Esophagus muscularis mucosa (tissue), 4 donors: ENCODE data around the gene KDM6B. TPM values are rescaled to one million over a fixed set of nuclear protein-coding genes. Genes with fewer than 3 reads are reported as not detected.

ENCODE experiments used
- DNase-seq: peaks from one replicate; pipeline ENCODE4 v3.0.0-alpha.2; 2017; ENCODE audit errors: extremely low spot score
- H3K27ac ChIP-seq, 4 donors: fragments of 200-600 bp; sonication (generic); replicated peaks in 1 of 4; 1 replicate in 3 of 4; 2 replicates in 1 of 4; pipeline ENCODE4 v1.5.1; 2016 to 2019; ENCODE audit warnings: mild to moderate bottlenecking in 1 of 4
- H3K27me3 ChIP-seq, 4 donors: fragments of 200-600 bp; sonication (generic); one replicate each; pipeline versions ENCODE4 v1.5.1 to v1.6.0; 2016 to 2019
- H3K36me3 ChIP-seq, 4 donors: fragments of 200-600 bp; sonication (generic); one replicate each; pipeline ENCODE4 v1.5.1; 2016 to 2019
- H3K4me1 ChIP-seq, 4 donors: fragments of 200-600 bp; sonication (generic); one replicate each; pipeline ENCODE4 v1.5.1; 2016 to 2019
- H3K4me3 ChIP-seq, 4 donors: fragments of 200-600 bp; sonication (generic); 1 replicate in 2 of 4; 2 replicates in 2 of 4; pipeline ENCODE4 v1.5.1; 2016 to 2019; ENCODE audit warnings: mild to moderate bottlenecking in 4 of 4, moderate library complexity in 1 of 4
- H3K9me3 ChIP-seq, 4 donors: fragments of 200-600 bp; sonication (generic); 1 replicate in 3 of 4; 2 replicates in 1 of 4; pipeline ENCODE4 v1.5.1; 2016 to 2019
- CTCF ChIP-seq, 3 experiments: fragments of 200-600 bp in 2 of 3; fragments of 450-650 bp in 1 of 3; sonication (generic) in 2 of 3; IDR thresholded peaks; one replicate each; pipeline ENCODE4 v1.5.1; 2017 to 2019; ENCODE audit warnings: antibody characterized with exemption in 3 of 3, mild to moderate bottlenecking in 2 of 3, moderate library complexity in 1 of 3
- EP300 ChIP-seq: sonication (generic); formaldehyde crosslinking; IDR thresholded peaks from one replicate; pipeline ENCODE4 v1.6.1; 2017; ENCODE audit warnings: antibody characterized with exemption
- POLR2A ChIP-seq: fragments of 450-650 bp; IDR thresholded peaks from one replicate; pipeline ENCODE4 v1.6.1; 2017; ENCODE audit warnings: antibody characterized with exemption, moderate library complexity, mild to moderate bottlenecking, low read depth
- POLR2AphosphoS5 ChIP-seq, 2 donors: sonication (generic); formaldehyde crosslinking; IDR thresholded peaks; one replicate each; pipeline ENCODE4 v1.6.1; 2017; ENCODE audit warnings: antibody characterized with exemption in 2 of 2
- WGBS: methylation state at CpG from one replicate; pipeline ENCODE4 v1.1.5; 2018; 5-methylcytosine and 5-hydroxymethylcytosine counted together
- intact Hi-C: fragments of 100-400 bp; cut with DNase I; formaldehyde crosslinking; loops from one replicate; pipeline ENCODE4 v1.15.1; 2023
- total RNA-seq, 4 donors: library from RNA; depleted of rRNA; stranded (reverse); fragments of >200 nt; gene quantifications; one replicate each; pipeline versions ENCODE4 v1.1.0 to v1.2.1, GENCODE V29; 2016

KDM6B gene
- total RNA-seq, 4 donors from 2014 or later: 10.8 to 101 (median 15.1) TPM

GRCh38 chr17:7818746-7819645 lies 15.0 kb upstream of the KDM6B start:
- WGBS: 94% methylated on average over 21 of the region's 27 CpGs
- H3K4me1 ChIP-seq: no peaks in the 10 kb centered on the region
- H3K36me3 ChIP-seq: no peaks in the 10 kb centered on the region
- no peak overlapping the region for H3K27ac ChIP-seq
- TF ChIP-seq CTCF (IDR thresholded peaks at IDR 0.05) (no peak), POLR2AphosphoS5 (IDR thresholded peaks at IDR 0.05) (no peak), EP300 (no peak), POLR2A (no peak)
- DNase-seq: no peak
- H3K27me3 ChIP-seq: peaks cover 0 to 6% (median 0%) of the 10 kb centered on the region in 4 donors
- no peak overlapping the region for H3K4me3 ChIP-seq
- no peaks in the 10 kb centered on the region for H3K9me3 ChIP-seq
- intact Hi-C loops: no loop called here

- intact Hi-C loops: loop anchor here (5.0 to 10.0 kb wide), 2 partner anchors 72 to 75 kb away; no protein-coding TSS in a partner anchor
- peaks cover 0 to under 1% (median 0%) of the 10 kb centered on the region in 4 donors for H3K4me1 ChIP-seq
- peaks cover 0 to 6% (median 0%) of the 10 kb centered on the region in 4 donors for H3K27me3 ChIP-seq
- H3K36me3 ChIP-seq: no peaks in the 10 kb centered on the region
- no peak overlapping the region for H3K4me3 ChIP-seq
- H3K27ac ChIP-seq: no peak overlapping the region
- DNase-seq: no peak
- TF ChIP-seq POLR2A: no peak
- no peak for TF ChIP-seq CTCF (IDR thresholded peaks at IDR 0.05)
- TF ChIP-seq EP300: no peak
- no peak for TF ChIP-seq POLR2AphosphoS5 (IDR thresholded peaks at IDR 0.05)
- H3K9me3 ChIP-seq: no peaks in the 10 kb centered on the region
- 71% methylated on average over 5 of the region's 5 CpGs for WGBS
Observed at GRCh38 chr17:7820231-7820630, 13.8 kb upstream of the KDM6B start.

- TF ChIP-seq POLR2AphosphoS5 (IDR thresholded peaks at IDR 0.05) (no peak), POLR2A (no peak), EP300 (no peak), CTCF (IDR thresholded peaks at IDR 0.05) (no peak)
- no peak overlapping the region for H3K27ac ChIP-seq
- intact Hi-C loops: loop anchor here (2.0 to 10.0 kb wide), 3 partner anchors 33 to 77 kb away; partner anchors contain the start of gene TMEM88
- H3K27me3 ChIP-seq: peaks cover 0 to 6% (median 0%) of the 10 kb centered on the region in 4 donors
- H3K4me1 ChIP-seq: peaks cover 0 to 9% (median 4%) of the 10 kb centered on the region in 4 donors
- no peak overlapping the region for H3K4me3 ChIP-seq
- DNase-seq: no peak
- no peaks in the 10 kb centered on the region for H3K9me3 ChIP-seq
- 73% methylated on average over 14 of the region's 14 CpGs for WGBS
- no peaks in the 10 kb centered on the region for H3K36me3 ChIP-seq
Observed at GRCh38 chr17:7822126-7822525, 11.9 kb upstream of the KDM6B start.

GRCh38 chr17:7823581-7824001 lies 10.4 kb upstream of the KDM6B start:
- H3K4me3 ChIP-seq: no peak overlapping the region
- no peak overlapping the region for H3K27ac ChIP-seq
- intact Hi-C loops: loop anchor here (2.0 to 10.0 kb wide), 3 partner anchors 31 to 79 kb away; partner anchors contain the start of gene TMEM88
- H3K9me3 ChIP-seq: no peaks in the 10 kb centered on the region
- H3K4me1 ChIP-seq: peaks cover 0 to 9% (median 4%) of the 10 kb centered on the region in 4 donors
- no peak for DNase-seq
- no peak for TF ChIP-seq CTCF (IDR thresholded peaks at IDR 0.05)
- no peak for TF ChIP-seq POLR2AphosphoS5 (IDR thresholded peaks at IDR 0.05)
- TF ChIP-seq EP300: no peak
- no peak for TF ChIP-seq POLR2A
- no peaks in the 10 kb centered on the region for H3K36me3 ChIP-seq
- WGBS: 88% methylated on average over 20 of the region's 20 CpGs
- H3K27me3 ChIP-seq: no peaks in the 10 kb centered on the region
